Adrenal gland (tissue), 12 donors: ENCODE measurements around the gene ARHGAP23. TPM values are rescaled to one million over a fixed set of nuclear protein-coding genes. Genes with fewer than 3 reads are reported as not detected.
"Not testable (repeated sequence)": the region's sequence is repeated elsewhere in the genome, so short reads cannot be mapped to it uniquely, and the experiment has no call there.

Experiments
- DNase-seq, 7 donors: peaks; one replicate each; pipeline ENCODE4 v3.0.0-alpha.2; 2019 to 2020
- H3K27ac ChIP-seq, 5 donors: fragments of 200-600 bp; sonication (generic) in 4 of 5; 1 replicate in 3 of 5; 2 replicates in 2 of 5; pipeline versions ENCODE4 v1.5.1 to v1.8.0; 2016 to 2020; ENCODE audit warnings: mild to moderate bottlenecking in 1 of 5
- H3K27me3 ChIP-seq: fragments of 200-600 bp; 2 replicates; pipeline ENCODE4 v1.8.0; 2021
- H3K36me3 ChIP-seq, 2 donors: fragments of 200-600 bp; replicated peaks in 1 of 2; 1 replicate in 1 of 2; 2 replicates in 1 of 2; pipeline versions ENCODE4 v1.5.1 to v1.8.0; 2018 to 2022
- H3K4me1 ChIP-seq, 2 donors: fragments of 200-600 bp; replicated peaks in 1 of 2; 1 replicate in 1 of 2; 2 replicates in 1 of 2; pipeline versions ENCODE4 v1.5.1 to v1.8.0; 2018 to 2021
- H3K4me3 ChIP-seq, 4 donors: fragments of 200-600 bp; sonication (generic) in 3 of 4; one replicate each; pipeline ENCODE4 v1.5.1; 2016 to 2018
- H3K9me3 ChIP-seq, 3 donors: fragments of 200-600 bp; sonication (generic) in 1 of 3; replicated peaks in 1 of 3; 1 replicate in 2 of 3; 2 replicates in 1 of 3; pipeline versions ENCODE4 v1.5.1 to v1.8.0; 2016 to 2021
- POLR2A ChIP-seq, 2 donors: fragments of 450-650 bp; IDR thresholded peaks; one replicate each; pipeline ENCODE4 v1.6.1; 2017; ENCODE audit warnings: antibody characterized with exemption in 2 of 2, mild to moderate bottlenecking in 2 of 2, moderate library complexity in 1 of 2
- WGBS, 4 donors: extraction: QIAGEN DNeasy Blood & Tissue Kit in 2 of 4; methylation state at CpG; one replicate each; pipeline versions ENCODE4 v1.1.5 to v1.1.7; 2013 to 2017; 5-methylcytosine and 5-hydroxymethylcytosine counted together
- intact Hi-C, 2 donors: fragments of 100-400 bp; cut with DNase I; formaldehyde crosslinking; loops; one replicate each; pipeline versions ENCODE4 v1.14.1 to v1.15.0; 2022 to 2023
- polyA plus RNA-seq, 3 donors: library from polyadenylated mRNA; stranded (reverse); fragments of 200-250 nt in 2 of 3; fragments of 350-450 nt in 1 of 3; fragmentation: Illumina TruSeq in 1 of 3; extraction: RNeasy Lipid Tissue Mini Kit (QIAGEN cat#74804) in 1 of 3; gene quantifications; one replicate each; pipeline ENCODE4 v1.2.3, GENCODE V29; 2013 to 2014
- total RNA-seq, 9 donors: library from RNA; depleted of rRNA in 4 of 9; stranded (reverse); fragments of >200 nt in 4 of 9; fragments of 120-200 nt in 1 of 9; fragmentation: NEBNext Ultra II Directional in 1 of 9; extraction: Animal tissue kit (Norgen Biotek cat#: 25700) in 1 of 9; gene quantifications; one replicate each; pipeline versions ENCODE4 v1.1.0 to v1.2.4, GENCODE V29; 2013 to 2023
- TF ChIP-seq, protein P1 (sequence below), 6 experiments: fragments of 450-650 bp in 4 of 6; fragments of 200-600 bp in 2 of 6; sonication (generic) in 1 of 6; IDR thresholded peaks; 1 replicate in 5 of 6; 2 replicates in 1 of 6; pipeline versions ENCODE4 v1.5.1 to v1.8.0; 2016 to 2021; ENCODE audit warnings: antibody characterized with exemption in 6 of 6, mild to moderate bottlenecking in 2 of 6, moderate library complexity in 1 of 6
- donor health status: healthy with polysubstance abuse.
- donor health status: Bipolar disorder and iron deficiency.
- donor health status: DM: yes; HTN: yes; CAD: no.
- donor health status: DM: no; HTN: no; CAD: no.
- donor health status: DM: no; HTN: no; CAD: no.
- donor health status: DM: yes; HTN: yes; CAD: no.

Gene ARHGAP23
- total and polyA plus RNA-seq, 12 donors = 4.4 to 71.9 (median 26.4) TPM

DNA sequence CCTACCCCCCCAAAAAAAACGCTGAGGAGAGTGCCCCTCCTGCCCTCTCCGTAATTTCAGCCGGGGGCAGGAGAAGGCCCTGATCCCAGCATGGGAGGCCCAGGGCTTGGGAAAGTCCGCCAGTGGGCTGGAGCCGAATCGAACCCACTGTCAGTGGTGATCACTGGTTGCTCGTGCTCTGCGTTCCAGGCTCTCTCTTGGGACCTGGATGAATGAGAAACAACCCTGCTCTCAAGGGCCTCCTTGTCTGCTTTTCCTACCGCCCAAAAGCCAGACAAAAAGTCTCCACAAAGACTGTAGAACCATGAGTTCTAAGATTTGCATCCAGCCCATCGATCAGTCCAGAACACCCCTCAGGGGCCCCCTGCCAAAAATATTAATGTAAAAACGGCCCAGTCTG, 8.1 kb downstream of the ARHGAP23 start:
- TF ChIP-seq POLR2A (IDR thresholded peaks at IDR 0.05) = no peak
- TF ChIP-seq, protein P1, sequence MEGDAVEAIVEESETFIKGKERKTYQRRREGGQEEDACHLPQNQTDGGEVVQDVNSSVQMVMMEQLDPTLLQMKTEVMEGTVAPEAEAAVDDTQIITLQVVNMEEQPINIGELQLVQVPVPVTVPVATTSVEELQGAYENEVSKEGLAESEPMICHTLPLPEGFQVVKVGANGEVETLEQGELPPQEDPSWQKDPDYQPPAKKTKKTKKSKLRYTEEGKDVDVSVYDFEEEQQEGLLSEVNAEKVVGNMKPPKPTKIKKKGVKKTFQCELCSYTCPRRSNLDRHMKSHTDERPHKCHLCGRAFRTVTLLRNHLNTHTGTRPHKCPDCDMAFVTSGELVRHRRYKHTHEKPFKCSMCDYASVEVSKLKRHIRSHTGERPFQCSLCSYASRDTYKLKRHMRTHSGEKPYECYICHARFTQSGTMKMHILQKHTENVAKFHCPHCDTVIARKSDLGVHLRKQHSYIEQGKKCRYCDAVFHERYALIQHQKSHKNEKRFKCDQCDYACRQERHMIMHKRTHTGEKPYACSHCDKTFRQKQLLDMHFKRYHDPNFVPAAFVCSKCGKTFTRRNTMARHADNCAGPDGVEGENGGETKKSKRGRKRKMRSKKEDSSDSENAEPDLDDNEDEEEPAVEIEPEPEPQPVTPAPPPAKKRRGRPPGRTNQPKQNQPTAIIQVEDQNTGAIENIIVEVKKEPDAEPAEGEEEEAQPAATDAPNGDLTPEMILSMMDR (IDR thresholded peaks at IDR 0.05) = no peak
- Histone ChIP-seq H3K36me3 (no peaks in the 10 kb centered on the region), H3K4me3 (no peak overlapping the region), H3K27me3 (no peaks in the 10 kb centered on the region), H3K9me3 (no peaks in the 10 kb centered on the region), H3K4me1 (peaks cover 0 to 24% of the 10 kb centered on the region in 2 donors), H3K27ac (no peak overlapping the region)
- intact Hi-C loops = no loop called here
- no peak for DNase-seq
- 53 to 73% (median 67%) methylated on average over 4 to 11 of the region's 11 CpGs for WGBS, 4 donors

DNA sequence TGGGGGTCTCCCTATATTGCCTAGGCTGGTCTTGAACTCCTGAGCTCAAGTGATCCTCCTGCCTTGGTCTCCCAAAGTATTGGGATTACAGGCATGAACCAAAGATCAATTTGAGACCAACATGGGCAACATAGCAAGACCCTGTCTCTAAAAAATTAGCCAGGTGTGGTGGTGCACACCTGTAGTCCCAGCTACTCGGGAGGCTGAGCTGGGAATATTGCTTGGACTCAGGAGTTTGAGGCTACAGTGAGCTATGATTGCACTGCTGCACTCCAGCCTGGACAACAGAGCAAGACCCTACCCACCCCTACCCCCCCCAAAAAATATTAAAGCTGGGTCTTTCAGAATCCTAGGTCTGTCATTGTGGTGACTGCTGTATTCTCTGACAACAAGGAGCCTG, 9.0 kb downstream of the ARHGAP23 start:
- H3K9me3 ChIP-seq, H3K27ac ChIP-seq, H3K4me3 ChIP-seq, H3K36me3 ChIP-seq, DNase-seq, intact Hi-C loops, H3K27me3 ChIP-seq: not testable (repeated sequence)
- WGBS, 4 donors = 86 to 100% (median 97%) methylated on average over 1 of the region's 1 CpG; no CpG with 5 or more reads in 1 of the 4 donors
- H3K4me1 ChIP-seq = peaks cover 0 to 18% of the 10 kb centered on the region in 2 donors

DNA sequence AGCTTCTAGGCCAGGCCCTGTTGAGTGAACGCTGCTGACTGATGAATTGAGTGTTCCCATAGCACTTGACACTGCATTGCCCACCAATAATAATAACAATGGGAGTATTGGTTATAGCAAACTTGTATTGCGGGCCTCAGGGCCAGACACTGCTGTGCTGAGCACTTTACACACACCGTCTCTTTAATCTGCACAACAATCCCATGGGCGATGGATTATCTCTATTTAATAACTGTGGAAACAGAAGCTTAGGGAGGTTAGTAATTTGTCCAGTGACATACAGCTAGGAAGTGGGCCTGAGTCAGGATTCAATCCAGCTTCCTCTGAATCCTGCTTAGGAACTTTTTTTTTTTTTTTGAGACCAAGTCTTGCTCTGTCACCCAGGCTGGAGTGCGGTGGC, 11.2 kb downstream of the ARHGAP23 start:
- H3K4me1 ChIP-seq = peaks cover 11 to 26% of the 10 kb centered on the region in 2 donors
- H3K27me3 ChIP-seq = no peaks in the 10 kb centered on the region
- H3K4me3 ChIP-seq = no peak overlapping the region
- no peaks in the 10 kb centered on the region for H3K9me3 ChIP-seq
- no peak for TF ChIP-seq POLR2A (IDR thresholded peaks at IDR 0.05)
- TF ChIP-seq, protein P1 (IDR thresholded peaks at IDR 0.05) = no peak
- intact Hi-C loops = no loop called here
- DNase-seq = no peak
- H3K36me3 ChIP-seq = no peaks in the 10 kb centered on the region
- WGBS, 4 donors = 85 to 96% (median 90%) methylated on average over 4 to 5 of the region's 5 CpGs
- no peak overlapping the region for H3K27ac ChIP-seq

DNA sequence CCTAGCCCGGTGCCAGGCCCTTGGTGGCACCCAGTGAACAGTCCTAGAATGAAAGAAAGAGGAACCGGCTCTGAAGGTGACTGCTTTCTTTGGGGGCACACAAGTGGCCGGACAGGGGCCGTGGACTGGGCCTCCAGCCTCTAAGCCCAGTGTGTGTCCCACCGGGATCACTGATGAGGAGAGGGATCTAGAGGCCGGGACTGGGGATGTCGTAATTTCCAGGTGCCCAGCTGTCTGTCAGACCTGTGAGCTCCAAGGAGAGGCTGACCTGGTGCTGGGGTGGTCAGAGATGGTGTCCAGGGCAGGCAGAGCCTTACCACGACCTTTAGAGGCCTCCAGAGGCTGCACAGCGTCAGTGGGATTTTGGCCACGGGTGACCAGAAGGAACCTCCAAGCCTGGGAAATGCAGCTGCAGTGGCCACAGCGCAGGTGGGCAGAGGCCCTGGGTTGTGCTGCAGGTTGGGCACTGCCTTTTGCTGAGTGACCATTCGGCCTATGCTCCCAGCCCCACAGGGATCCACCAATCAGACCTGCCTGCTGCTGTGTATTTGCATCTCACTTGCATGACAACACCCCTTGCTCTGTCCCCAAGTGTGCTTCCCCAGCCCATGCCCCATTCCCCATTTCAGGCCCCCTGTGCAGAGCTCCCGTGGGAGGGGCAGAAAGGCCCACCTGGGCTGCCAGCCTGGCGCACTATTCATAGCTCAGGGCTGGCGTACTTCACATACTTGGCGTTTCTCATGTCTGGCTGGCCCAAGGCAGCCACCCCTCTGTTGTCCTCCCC, 12.5 kb downstream of the ARHGAP23 start:
- H3K27me3 ChIP-seq = no peaks in the 10 kb centered on the region
- intact Hi-C loops = loop anchor here in 1 of 2 donors (5.0 kb wide), 1 partner anchor 46 kb away; no protein-coding TSS in a partner anchor
- TF ChIP-seq POLR2A (IDR thresholded peaks at IDR 0.05) = no peak
- TF ChIP-seq, protein P1 (IDR thresholded peaks at IDR 0.05) = no peak
- H3K27ac ChIP-seq = no peak overlapping the region
- peaks cover 12 to 20% of the 10 kb centered on the region in 2 donors for H3K4me1 ChIP-seq
- H3K36me3 ChIP-seq = no peaks in the 10 kb centered on the region
- no peak overlapping the region for H3K4me3 ChIP-seq
- 80 to 83% (median 81%) methylated on average over 5 to 16 of the region's 16 CpGs for WGBS, 4 donors
- no peak for DNase-seq
- no peaks in the 10 kb centered on the region for H3K9me3 ChIP-seq
